Activated naive CD8-positive, alpha-beta T cell treated with anti-CD3 and anti-CD28 coated beads, Interleukin-2, amount 50 U/mL, for 24 hours (primary cell): Measurements from ENCODE around the gene PEX13.
A peak's percentile ranks its signal among the peaks of the same experiment; 100 is the strongest.
"Not testable (repeated sequence)": the region's sequence is repeated elsewhere in the genome, so short reads cannot be mapped to it uniquely, and the experiment has no call there.

ENCODE experiments used
- ATAC-seq: fragments of 150-1000 bp; cut with Tn5 transposase; one replicate; pipeline ENCODE4 v1.10.0; 2021
- DNase-seq: peaks from one replicate; pipeline ENCODE4 v3.0.0; 2021
- H3K27ac Mint-ChIP-seq: one replicate; pipeline ENCODE4 v1.8.0; 2021; ENCODE audit warnings: mild to moderate bottlenecking, mixed read lengths
- H3K27me3 Mint-ChIP-seq: one replicate; pipeline ENCODE4 v1.8.0; 2021; ENCODE audit warnings: mixed read lengths
- H3K36me3 Mint-ChIP-seq: one replicate; pipeline ENCODE4 v1.8.0; 2021; ENCODE audit warnings: low read depth, mixed read lengths
- H3K4me1 Mint-ChIP-seq: one replicate; pipeline ENCODE4 v1.8.0; 2021; ENCODE audit warnings: mixed read lengths
- H3K4me3 Mint-ChIP-seq: one replicate; pipeline ENCODE4 v1.8.0; 2021; ENCODE audit warnings: mild to moderate bottlenecking, moderate library complexity, mixed read lengths
- H3K9me3 Mint-ChIP-seq: one replicate; pipeline ENCODE4 v1.8.0; 2021; ENCODE audit warnings: mixed read lengths

PEX13 gene

GRCh38 chr2:61018318-61018755 lies 817 bp downstream of the PEX13 start:
- no peak for ATAC-seq
- H3K4me3 Mint-ChIP-seq, result peak overlapping the region; percentile 93
- no peak for DNase-seq
- H3K4me1 Mint-ChIP-seq, result peaks cover 40% of the 10 kb centered on the region
- H3K36me3 Mint-ChIP-seq, result peaks cover 21% of the 10 kb centered on the region
- H3K27me3 Mint-ChIP-seq, result no peaks in the 10 kb centered on the region
- peak overlapping the region; percentile 97 for H3K27ac Mint-ChIP-seq
- no peaks in the 10 kb centered on the region for H3K9me3 Mint-ChIP-seq

GRCh38 chr2:61018798-61019197 lies 1.3 kb downstream of the PEX13 start:
- Mint-ChIP-seq H3K27ac (peak overlapping the region; percentile 97), H3K4me3 (peak overlapping the region; percentile 93), H3K27me3 (no peaks in the 10 kb centered on the region), H3K9me3 (no peaks in the 10 kb centered on the region), H3K4me1 (peaks cover 41% of the 10 kb centered on the region), H3K36me3 (peaks cover 24% of the 10 kb centered on the region)
- ATAC-seq (no peak), DNase-seq (no peak)

- Mint-ChIP-seq H3K4me1 (peaks cover 36% of the 10 kb centered on the region), H3K4me3 (no peak overlapping the region), H3K27me3 (no peaks in the 10 kb centered on the region), H3K9me3 (no peaks in the 10 kb centered on the region), H3K36me3 (peaks cover 30% of the 10 kb centered on the region), H3K27ac (no peak overlapping the region)
- DNase-seq (no peak), ATAC-seq (no peak)
Observed at GRCh38 chr2:61021228-61021660, 3.7 kb downstream of the PEX13 start.

- H3K4me1 Mint-ChIP-seq, result peaks cover 32% of the 10 kb centered on the region
- H3K9me3 Mint-ChIP-seq, result no peaks in the 10 kb centered on the region
- no peaks in the 10 kb centered on the region for H3K27me3 Mint-ChIP-seq
- H3K4me3 Mint-ChIP-seq, result no peak overlapping the region
- no peak overlapping the region for H3K27ac Mint-ChIP-seq
- ATAC-seq, result no peak
- DNase-seq, result no peak
- peaks cover 38% of the 10 kb centered on the region for H3K36me3 Mint-ChIP-seq
Observed at GRCh38 chr2:61023670-61024069, 6.2 kb downstream of the PEX13 start.

GRCh38 chr2:61029533-61029932 lies 12.0 kb downstream of the PEX13 start:
- Mint-ChIP-seq H3K4me3 (no peak overlapping the region), H3K36me3 (peaks cover 28% of the 10 kb centered on the region), H3K27me3 (no peaks in the 10 kb centered on the region), H3K4me1 (peaks cover 12% of the 10 kb centered on the region), H3K27ac (no peak overlapping the region), H3K9me3 (no peaks in the 10 kb centered on the region)
- DNase-seq (no peak), ATAC-seq (no peak)

- not testable (repeated sequence) for H3K27ac Mint-ChIP-seq, DNase-seq, ATAC-seq, H3K4me3 Mint-ChIP-seq, H3K9me3 Mint-ChIP-seq, H3K4me1 Mint-ChIP-seq, H3K27me3 Mint-ChIP-seq
- peaks cover 31% of the 10 kb centered on the region for H3K36me3 Mint-ChIP-seq
Observed at GRCh38 chr2:61034592-61034991, 17.1 kb downstream of the PEX13 start.

- not testable (repeated sequence) for H3K4me3 Mint-ChIP-seq, H3K9me3 Mint-ChIP-seq
Observed at GRCh38 chr2:61036643-61037042, 19.1 kb downstream of the PEX13 start.

GRCh38 chr2:61042807-61043206 lies 25.3 kb downstream of the PEX13 start:
- H3K9me3 Mint-ChIP-seq, result no peaks in the 10 kb centered on the region
- peaks cover 8% of the 10 kb centered on the region for H3K36me3 Mint-ChIP-seq
- no peak overlapping the region for H3K4me3 Mint-ChIP-seq
- DNase-seq (no peak), ATAC-seq (no peak)
- no peak overlapping the region for H3K27ac Mint-ChIP-seq
- H3K27me3 Mint-ChIP-seq, result no peaks in the 10 kb centered on the region
- H3K4me1 Mint-ChIP-seq, result peaks cover 10% of the 10 kb centered on the region

More at GRCh38 chr2:61036643-61037042, 19.1 kb downstream of the PEX13 start:
- H3K27me3 Mint-ChIP-seq, H3K4me1 Mint-ChIP-seq, DNase-seq, H3K27ac Mint-ChIP-seq, ATAC-seq: not testable (repeated sequence)
- peaks cover 27% of the 10 kb centered on the region for H3K36me3 Mint-ChIP-seq

- Mint-ChIP-seq H3K27me3 (no peaks in the 10 kb centered on the region), H3K27ac (no peak overlapping the region), H3K4me3 (no peak overlapping the region), H3K4me1 (peaks cover 10% of the 10 kb centered on the region), H3K9me3 (no peaks in the 10 kb centered on the region), H3K36me3 (peaks cover 17% of the 10 kb centered on the region)
- ATAC-seq, result no peak
- DNase-seq, result no peak
Observed at GRCh38 chr2:61044636-61045035, 27.1 kb downstream of the PEX13 start.

- ATAC-seq (no peak), DNase-seq (no peak)
- peaks cover 10% of the 10 kb centered on the region for H3K4me1 Mint-ChIP-seq
- H3K27ac Mint-ChIP-seq, result no peak overlapping the region
- H3K9me3 Mint-ChIP-seq, result no peaks in the 10 kb centered on the region
- no peak overlapping the region for H3K4me3 Mint-ChIP-seq
- no peaks in the 10 kb centered on the region for H3K27me3 Mint-ChIP-seq
- H3K36me3 Mint-ChIP-seq, result peaks cover 17% of the 10 kb centered on the region
Observed at GRCh38 chr2:61045226-61045625, 27.7 kb downstream of the PEX13 start.

GRCh38 chr2:61045999-61046398 lies 28.5 kb downstream of the PEX13 start:
- H3K27me3 Mint-ChIP-seq, result no peaks in the 10 kb centered on the region
- no peak for ATAC-seq
- peaks cover 10% of the 10 kb centered on the region for H3K4me1 Mint-ChIP-seq
- H3K9me3 Mint-ChIP-seq, result no peaks in the 10 kb centered on the region
- DNase-seq, result no peak
- no peak overlapping the region for H3K4me3 Mint-ChIP-seq
- peaks cover 17% of the 10 kb centered on the region for H3K36me3 Mint-ChIP-seq
- no peak overlapping the region for H3K27ac Mint-ChIP-seq

GRCh38 chr2:61055557-61055956 lies 38.0 kb downstream of the PEX13 start:
- ATAC-seq, result no peak
- no peak overlapping the region for H3K27ac Mint-ChIP-seq

GRCh38 chr2:61057562-61057961 lies 40.0 kb downstream of the PEX13 start:
- Mint-ChIP-seq H3K9me3 (no peaks in the 10 kb centered on the region), H3K27me3 (no peaks in the 10 kb centered on the region), H3K27ac (no peak overlapping the region), H3K36me3 (no peaks in the 10 kb centered on the region), H3K4me1 (no peaks in the 10 kb centered on the region), H3K4me3 (no peak overlapping the region)
- ATAC-seq, result no peak
- no peak for DNase-seq

More at GRCh38 chr2:61055557-61055956, 38.0 kb downstream of the PEX13 start:
- no peak for DNase-seq
- H3K27me3 Mint-ChIP-seq, result no peaks in the 10 kb centered on the region
- no peaks in the 10 kb centered on the region for H3K9me3 Mint-ChIP-seq
- no peak overlapping the region for H3K4me3 Mint-ChIP-seq
- no peaks in the 10 kb centered on the region for H3K36me3 Mint-ChIP-seq
- H3K4me1 Mint-ChIP-seq, result no peaks in the 10 kb centered on the region

GRCh38 chr2:61059382-61059781 lies 41.9 kb downstream of the PEX13 start:
- H3K9me3 Mint-ChIP-seq, result no peaks in the 10 kb centered on the region
- H3K36me3 Mint-ChIP-seq, result no peaks in the 10 kb centered on the region
- no peak for ATAC-seq
- H3K4me1 Mint-ChIP-seq, result no peaks in the 10 kb centered on the region
- no peak overlapping the region for H3K27ac Mint-ChIP-seq
- H3K4me3 Mint-ChIP-seq, result no peak overlapping the region
- DNase-seq, result no peak
- no peaks in the 10 kb centered on the region for H3K27me3 Mint-ChIP-seq

GRCh38 chr2:61065714-61066709 lies 48.5 kb downstream of the PEX13 start, which contains the start of gene SANBR:
Gene SANBR (plus strand): TSS chr2:61065871. CDS start chr2:61070351, 4,480 bp downstream.
- peak within 1 kb of the TSS; percentile 68 for H3K27ac Mint-ChIP-seq
- peak; percentile 99 for ATAC-seq

More at GRCh38 chr2:61065714-61066709, 48.5 kb downstream of the PEX13 start, which contains the start of gene SANBR:
- peaks cover 11% of the 10 kb centered on the region for H3K4me1 Mint-ChIP-seq
- no peaks in the 10 kb centered on the region for H3K36me3 Mint-ChIP-seq
- H3K9me3 Mint-ChIP-seq, result no peaks in the 10 kb centered on the region
- H3K4me3 Mint-ChIP-seq, result peak within 1 kb of the TSS; percentile 84
- H3K27me3 Mint-ChIP-seq, result peaks cover 2% of the 10 kb centered on the region
- DNase-seq, result peak; percentile 80
